Bladder microvascular endothelial cell (primary cell): ENCODE measurements around the gene ADAP1. TPM values are rescaled to one million over a fixed set of nuclear protein-coding genes. Genes with fewer than 3 reads are reported as not detected.

Experiments used
- total RNA-seq: library from RNA; depleted of rRNA; stranded (reverse); fragments of >200 nt; gene quantifications from 2 replicates; pipeline ENCODE4 v1.2.3, GENCODE V29; 2014

The ADAP1 gene, protein sequence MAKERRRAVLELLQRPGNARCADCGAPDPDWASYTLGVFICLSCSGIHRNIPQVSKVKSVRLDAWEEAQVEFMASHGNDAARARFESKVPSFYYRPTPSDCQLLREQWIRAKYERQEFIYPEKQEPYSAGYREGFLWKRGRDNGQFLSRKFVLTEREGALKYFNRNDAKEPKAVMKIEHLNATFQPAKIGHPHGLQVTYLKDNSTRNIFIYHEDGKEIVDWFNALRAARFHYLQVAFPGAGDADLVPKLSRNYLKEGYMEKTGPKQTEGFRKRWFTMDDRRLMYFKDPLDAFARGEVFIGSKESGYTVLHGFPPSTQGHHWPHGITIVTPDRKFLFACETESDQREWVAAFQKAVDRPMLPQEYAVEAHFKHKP
- total RNA-seq = 1.1 and 4.3 TPM in 2 replicates

DNA sequence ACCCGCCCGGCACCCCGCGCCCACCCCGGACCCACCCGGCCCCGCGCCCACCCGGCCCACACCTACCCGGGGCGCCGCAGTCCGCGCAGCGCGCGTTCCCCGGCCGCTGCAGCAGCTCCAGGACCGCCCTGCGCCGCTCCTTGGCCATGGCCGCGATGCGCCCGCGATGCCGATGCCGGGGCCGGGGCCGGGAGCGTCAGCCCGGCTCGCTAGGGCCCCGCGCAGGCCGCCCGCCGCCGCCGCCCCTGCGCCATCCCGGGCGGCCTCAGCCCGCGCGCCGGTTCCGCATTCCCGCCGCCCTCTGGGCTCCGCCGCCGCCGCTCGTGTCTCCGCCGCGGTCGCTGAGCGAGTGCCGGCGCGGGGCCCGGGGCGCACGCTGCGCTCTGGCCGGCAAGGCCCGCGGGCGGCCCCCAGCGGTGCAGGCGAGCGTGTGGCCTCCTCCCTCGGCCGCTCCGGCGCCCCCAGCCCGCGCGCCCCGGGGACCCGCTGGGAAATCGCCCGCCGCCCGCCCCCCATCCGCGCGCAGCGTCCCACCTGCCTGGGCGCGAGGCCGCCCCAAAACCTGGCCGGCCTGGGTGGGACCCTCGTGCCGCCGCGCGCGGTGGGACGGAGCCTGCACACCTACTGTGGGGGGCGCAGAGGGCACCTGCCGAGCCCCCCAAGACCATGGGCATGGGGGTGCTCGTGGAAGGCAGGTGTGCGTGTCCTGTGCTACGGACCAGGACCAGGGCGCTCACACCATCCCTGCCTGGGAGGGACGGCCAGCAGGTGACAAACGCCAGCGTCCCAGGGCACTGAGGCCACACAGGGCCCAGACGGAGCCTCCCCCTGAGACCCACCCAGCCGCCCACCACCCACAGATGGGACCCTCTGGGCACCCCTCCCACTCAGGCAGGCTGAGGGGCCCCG lies at the start of gene ADAP1:
TSS of gene ADAP1 (minus strand) at position 351 of the 909 bp plus-strand sequence. CDS start at position 148, 203 bp downstream.

DNA sequence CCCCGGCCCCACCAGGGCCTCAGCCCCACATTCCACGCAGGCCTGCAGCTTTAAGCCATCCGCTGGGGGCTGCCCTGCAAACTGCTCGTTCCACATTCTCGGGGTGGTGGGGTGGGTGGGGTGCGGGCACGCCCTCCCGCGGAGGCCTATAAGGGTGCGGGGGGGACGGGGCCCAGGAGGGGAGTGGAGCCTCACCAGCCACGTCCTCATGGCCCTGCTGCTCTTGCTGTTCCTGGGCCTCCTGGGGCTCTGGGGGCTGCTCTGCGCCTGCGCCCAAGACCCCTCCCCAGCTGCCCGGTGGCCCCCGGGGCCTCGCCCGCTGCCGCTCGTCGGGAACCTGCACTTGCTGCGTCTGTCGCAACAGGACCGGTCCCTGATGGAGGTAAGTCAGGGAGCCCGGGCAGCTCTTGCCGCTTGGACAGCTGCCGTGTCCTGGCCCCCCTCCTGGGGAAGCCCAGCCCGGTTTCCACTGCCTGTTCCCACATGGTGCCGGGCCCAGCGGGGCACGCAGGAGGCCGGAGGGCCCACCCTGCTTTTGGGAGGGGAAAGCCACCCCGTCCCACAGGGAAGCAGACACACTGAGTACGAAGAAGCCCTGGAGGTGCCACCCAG lies 28.6 kb upstream of the ADAP1 start, which contains the start of gene CYP2W1:
TSS of gene CYP2W1 (plus strand) at position 178 of the 612 bp plus-strand sequence. CDS start at position 209, 31 bp downstream.

GRCh38 chr7:974820-975681 lies 20.6 kb upstream of the ADAP1 start, which contains the start of gene COX19:
Gene COX19, minus strand, starts transcription at chr7:975549. Its CDS starts 40 bp downstream, at chr7:975509.

GRCh38 chr7:876077-876971 lies 78.2 kb downstream of the ADAP1 start, which contains the start of gene GET4:
Gene GET4, plus strand, starts transcription at chr7:876554. Its CDS starts 92 bp downstream, at chr7:876646.

Other genes with a start within 250 kb of the ADAP1 start
- gene DNAAF5, start 228.0 kb downstream of the ADAP1 start, total RNA-seq = 12.8 and 27.6 TPM in 2 replicates
- 33.2 and 63.3 TPM in 2 replicates for gene PRKAR1B, start 227.4 kb downstream of the ADAP1 start, total RNA-seq
- gene SUN1, start 122.2 kb downstream of the ADAP1 start, total RNA-seq = 102 and 397 TPM in 2 replicates
- gene GET4, start 78.1 kb downstream of the ADAP1 start, total RNA-seq = 28.7 and 41.2 TPM in 2 replicates
- 4.2 and 10.1 TPM in 2 replicates for gene COX19, start 20.9 kb upstream of the ADAP1 start, total RNA-seq
- gene CYP2W1, start 28.5 kb upstream of the ADAP1 start, total RNA-seq = not detected in 2 replicates
- 32.9 and 48.2 TPM in 2 replicates for gene GPR146, start 89.9 kb upstream of the ADAP1 start, total RNA-seq
- 0.32 and 1.1 TPM in 2 replicates for gene GPER1, start 133.4 kb upstream of the ADAP1 start, total RNA-seq
- 9.9 and 18.6 TPM in 2 replicates for gene ZFAND2A, start 205.5 kb upstream of the ADAP1 start, total RNA-seq